Measurements from ENCODE around the gene MRTFB. TPM values are rescaled to one million over a fixed set of nuclear protein-coding genes. Genes with fewer than 3 reads are reported as not detected.

MRTFB gene
- total and polyA plus RNA-seq, 11 donors: 8.0 to 38.3 (median 25.3) TPM

- WGBS, 4 donors: 98 to 100% (median 100%) methylated on average over 1 of the region's 1 CpG
- ATAC-seq (no peak), DNase-seq (no peak)
- intact Hi-C loops (cut with DNase I): no loop called here
- H3K36me3 ChIP-seq: no peaks in the 10 kb centered on the region
- H3K9me3 ChIP-seq: peaks cover 0 to 4% (median 0%) of the 10 kb centered on the region in 12 donors
- no peak for TF ChIP-seq POLR2A (IDR thresholded peaks at IDR 0.05)
- TF ChIP-seq, protein P1, sequence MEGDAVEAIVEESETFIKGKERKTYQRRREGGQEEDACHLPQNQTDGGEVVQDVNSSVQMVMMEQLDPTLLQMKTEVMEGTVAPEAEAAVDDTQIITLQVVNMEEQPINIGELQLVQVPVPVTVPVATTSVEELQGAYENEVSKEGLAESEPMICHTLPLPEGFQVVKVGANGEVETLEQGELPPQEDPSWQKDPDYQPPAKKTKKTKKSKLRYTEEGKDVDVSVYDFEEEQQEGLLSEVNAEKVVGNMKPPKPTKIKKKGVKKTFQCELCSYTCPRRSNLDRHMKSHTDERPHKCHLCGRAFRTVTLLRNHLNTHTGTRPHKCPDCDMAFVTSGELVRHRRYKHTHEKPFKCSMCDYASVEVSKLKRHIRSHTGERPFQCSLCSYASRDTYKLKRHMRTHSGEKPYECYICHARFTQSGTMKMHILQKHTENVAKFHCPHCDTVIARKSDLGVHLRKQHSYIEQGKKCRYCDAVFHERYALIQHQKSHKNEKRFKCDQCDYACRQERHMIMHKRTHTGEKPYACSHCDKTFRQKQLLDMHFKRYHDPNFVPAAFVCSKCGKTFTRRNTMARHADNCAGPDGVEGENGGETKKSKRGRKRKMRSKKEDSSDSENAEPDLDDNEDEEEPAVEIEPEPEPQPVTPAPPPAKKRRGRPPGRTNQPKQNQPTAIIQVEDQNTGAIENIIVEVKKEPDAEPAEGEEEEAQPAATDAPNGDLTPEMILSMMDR (IDR thresholded peaks at IDR 0.05): no peak
- no peak overlapping the region for H3K4me3 ChIP-seq
- peaks cover 0 to 45% (median 37%) of the 10 kb centered on the region in 12 donors for H3K4me1 ChIP-seq
- no peaks in the 10 kb centered on the region for H3K27me3 ChIP-seq
- H3K27ac ChIP-seq: no peak overlapping the region
Observed at GRCh38 chr16:14117051-14117450, 45.9 kb downstream of the MRTFB start.

GRCh38 chr16:14119799-14120198, 48.7 kb downstream of the MRTFB start:
- no peak for ATAC-seq
- intact Hi-C loops (cut with DNase I): no loop called here
- 92 to 93% (median 93%) methylated on average over 4 of the region's 4 CpGs for WGBS, 4 donors
- no peak for DNase-seq
- Histone ChIP-seq H3K4me1 (peaks cover 0 to 24% (median 14%) of the 10 kb centered on the region in 12 donors), H3K36me3 (no peaks in the 10 kb centered on the region), H3K9me3 (peaks cover 0 to 6% (median 0%) of the 10 kb centered on the region in 12 donors), H3K27me3 (no peaks in the 10 kb centered on the region), H3K27ac (no peak overlapping the region), H3K4me3 (no peak overlapping the region)
- no peak for TF ChIP-seq POLR2A (IDR thresholded peaks at IDR 0.05)
- TF ChIP-seq, protein P1 (IDR thresholded peaks at IDR 0.05): no peak

DNA sequence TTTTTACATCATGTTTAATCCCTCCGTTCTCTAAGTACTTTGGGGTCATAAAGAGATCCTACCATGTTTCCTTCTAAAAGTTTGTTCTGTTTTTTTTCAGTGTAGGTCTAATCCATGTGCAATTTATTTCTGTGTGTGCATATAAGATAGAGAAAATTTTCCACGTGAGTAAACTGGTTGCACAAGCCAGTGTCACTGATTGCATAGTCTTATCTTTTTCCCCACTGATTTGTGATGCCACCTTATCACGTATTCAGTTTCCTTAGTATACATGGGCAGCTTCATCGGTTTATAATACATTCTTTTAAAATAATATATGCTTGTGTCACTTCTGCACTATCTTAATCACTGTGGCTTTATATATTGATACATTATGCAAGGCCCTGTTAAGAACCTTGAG, 49.2 kb downstream of the MRTFB start:
- Histone ChIP-seq H3K27ac (no peak overlapping the region), H3K9me3 (peaks cover 0 to 6% (median 0%) of the 10 kb centered on the region in 12 donors), H3K4me3 (no peak overlapping the region), H3K36me3 (no peaks in the 10 kb centered on the region), H3K4me1 (peaks cover 0 to 24% (median 14%) of the 10 kb centered on the region in 12 donors), H3K27me3 (no peaks in the 10 kb centered on the region)
- intact Hi-C loops (cut with DNase I): no loop called here
- ATAC-seq: no peak
- no peak for DNase-seq
- no peak for TF ChIP-seq POLR2A (IDR thresholded peaks at IDR 0.05)
- TF ChIP-seq, protein P1 (IDR thresholded peaks at IDR 0.05): no peak
- 61 to 76% (median 71%) methylated on average over 4 of the region's 4 CpGs for WGBS, 4 donors

- TF ChIP-seq, protein P1 (IDR thresholded peaks at IDR 0.05): no peak
- no peak for TF ChIP-seq POLR2A (IDR thresholded peaks at IDR 0.05)
- intact Hi-C loops (cut with DNase I): no loop called here
- Histone ChIP-seq H3K36me3 (no peaks in the 10 kb centered on the region), H3K4me3 (no peak overlapping the region), H3K9me3 (peaks cover 0 to 6% (median 0%) of the 10 kb centered on the region in 12 donors), H3K27ac (no peak overlapping the region), H3K4me1 (peaks cover 0 to 26% (median 19%) of the 10 kb centered on the region in 12 donors), H3K27me3 (no peaks in the 10 kb centered on the region)
- no peak for DNase-seq
- 72 to 88% (median 79%) methylated on average over 2 of the region's 2 CpGs for WGBS, 4 donors
- no peak for ATAC-seq
Observed at GRCh38 chr16:14121142-14121541, 50.0 kb downstream of the MRTFB start.
